Ovary (tissue), 9 donors: ENCODE results near the gene NPAT. TPM values are rescaled to one million over a fixed set of nuclear protein-coding genes. Genes with fewer than 3 reads are reported as not detected.

Experiments
- DNase-seq, 5 donors: peaks; one replicate each; pipeline ENCODE4 v3.0.0-alpha.2; 2019 to 2020
- H3K27ac ChIP-seq, 2 donors: fragments of 200-600 bp; one replicate each; pipeline versions ENCODE4 v1.5.1 to v1.8.0; 2019 to 2022
- H3K27me3 ChIP-seq: fragments of 200-600 bp; one replicate; pipeline ENCODE4 v1.8.0; 2022
- H3K36me3 ChIP-seq: fragments of 200-600 bp; sonication (generic); one replicate; pipeline ENCODE4 v1.5.1; 2019
- H3K4me1 ChIP-seq: one replicate; pipeline ENCODE4 v1.8.1; 2013; ENCODE audit warnings: mild to moderate bottlenecking, moderate library complexity; ENCODE audit not compliant: insufficient read depth
- H3K4me3 ChIP-seq: fragments of 200-600 bp; sonication (generic); one replicate; pipeline ENCODE4 v1.5.1; 2017
- H3K9me3 ChIP-seq, 2 donors: fragments of 200-600 bp in 1 of 2; sonication (generic) in 1 of 2; one replicate each; pipeline versions ENCODE4 v1.5.1 to v1.8.1; 2013 to 2019; ENCODE audit warnings: mild to moderate bottlenecking in 1 of 2, moderate library complexity in 1 of 2
- CTCF ChIP-seq, 3 donors: fragments of 450-650 bp in 2 of 3; fragments of 200-600 bp in 1 of 3; IDR thresholded peaks; one replicate each; pipeline versions ENCODE4 v1.5.1 to v1.8.0; 2016 to 2022; ENCODE audit warnings: antibody characterized with exemption in 3 of 3, mild to moderate bottlenecking in 1 of 3
- EP300 ChIP-seq: sonication (generic); formaldehyde crosslinking; IDR thresholded peaks from one replicate; pipeline ENCODE4 v1.6.1; 2017; ENCODE audit warnings: antibody characterized with exemption
- POLR2A ChIP-seq: fragments of 450-650 bp; IDR thresholded peaks from one replicate; pipeline ENCODE4 v1.6.1; 2017; ENCODE audit warnings: antibody characterized with exemption, mild to moderate bottlenecking, moderate library complexity
- WGBS, 3 donors: extraction: QIAGEN DNeasy Blood & Tissue Kit in 1 of 3; methylation state at CpG; one replicate each; pipeline versions ENCODE4 v1.1.5 to v1.1.7; 2013 to 2017; 5-methylcytosine and 5-hydroxymethylcytosine counted together
- intact Hi-C, 4 donors: fragments of 100-400 bp; cut with DNase I; formaldehyde crosslinking; loops; one replicate each; pipeline versions ENCODE4 v1.11.0 to v1.15.1; 2022 to 2023
- polyA plus RNA-seq, 2 donors: library from polyadenylated mRNA; stranded (reverse); fragments of 200-250 nt in 1 of 2; fragments of 350-450 nt in 1 of 2; fragmentation: Illumina TruSeq in 1 of 2; extraction: RNeasy Lipid Tissue Mini Kit (QIAGEN cat#74804) in 1 of 2; gene quantifications; one replicate each; pipeline ENCODE4 v1.2.3, GENCODE V29; 2013 to 2014
- small RNA-seq: library from RNA; depleted of rRNA; stranded (forward); fragments of <200 nt; gene quantifications from one replicate; pipeline ENCODE3, GENCODE V24; 2016
- total RNA-seq, 7 donors: library from RNA; depleted of rRNA in 2 of 7; stranded (reverse); fragments of >200 nt in 2 of 7; fragmentation: NEBNext Ultra II Directional in 3 of 7; extraction: Animal tissue kit (Norgen Biotek cat#: 25700) in 3 of 7; gene quantifications; one replicate each; pipeline versions ENCODE4 v1.1.0 to v1.2.4, GENCODE V29; 2016 to 2023
- donor health status: DM: no; HTN: no; CAD: no; lungs with moderate emphysema.
- donor health status: DM: no; HTN: no; CAD: no.
- donor health status: Bipolar disorder and iron deficiency.
- donor health status: DM: yes; HTN: yes; CAD: no.
- donor health status: DM: no; HTN: no; CAD: no.
- donor health status: DM: yes; HTN: yes; CAD: no.

Gene NPAT
- total and polyA plus RNA-seq, 9 donors = 6.2 to 23.3 (median 16.5) TPM

- Histone ChIP-seq H3K27me3 (no peaks in the 10 kb centered on the region), H3K4me3 (no peak overlapping the region), H3K36me3 (no peaks in the 10 kb centered on the region), H3K4me1 (peaks cover 2% of the 10 kb centered on the region), H3K27ac (no peak overlapping the region), H3K9me3 (no peaks in the 10 kb centered on the region)
- WGBS, 3 donors = 92 to 98% (median 95%) methylated on average over 2 of the region's 2 CpGs
- TF ChIP-seq CTCF (IDR thresholded peaks at IDR 0.05) = no peak
- no peak for TF ChIP-seq EP300
- no peak for TF ChIP-seq POLR2A
- intact Hi-C loops = loop anchor here in 1 of 4 donors (10.0 kb wide), 1 partner anchor 553 kb away; the partner anchor contains the start of gene DDX10
- DNase-seq = no peak
These were observed 110.4 kb downstream of the NPAT start for GRCh38 chr11:108112057-108112456.

- 86 to 91% (median 88%) methylated on average over 4 of the region's 4 CpGs for WGBS, 3 donors
- Histone ChIP-seq H3K4me3 (no peak overlapping the region), H3K4me1 (peaks cover under 1% of the 10 kb centered on the region), H3K9me3 (no peaks in the 10 kb centered on the region), H3K27ac (no peak overlapping the region), H3K36me3 (no peaks in the 10 kb centered on the region), H3K27me3 (no peaks in the 10 kb centered on the region)
- no peak for TF ChIP-seq EP300
- TF ChIP-seq CTCF (IDR thresholded peaks at IDR 0.05) = no peak
- no peak for TF ChIP-seq POLR2A
- intact Hi-C loops = loop anchor here in 1 of 4 donors (10.0 kb wide), 1 partner anchor 554 kb away; the partner anchor contains the start of gene DDX10
- DNase-seq = no peak
These were observed 111.3 kb downstream of the NPAT start for GRCh38 chr11:108111126-108111525.

Small RNA genes lying within 50 kb of the gene (small RNA-seq; reads per million reads assigned to genes)
- not detected for gene RF00019

Other genes starting within 250 kb of the NPAT start
- 10 to 100 TPM; 18.4 to 34.4 (median 31.7) TPM for gene CUL5, start 213.7 kb downstream of the NPAT start, total RNA-seq
- gene CUL5, start 213.7 kb downstream of the NPAT start, polyA plus RNA-seq = 10 to 100 TPM in 1 of 2 donors, 1 to 10 TPM in 1; 8.3 to 12.6 TPM
- gene ACAT1, start 101.1 kb downstream of the NPAT start, total RNA-seq = 10 to 100 TPM; 50.0 to 84.4 (median 74.6) TPM
- 100 to 1,000 TPM in 1 of 2 donors, 10 to 100 TPM in 1; 71.1 to 111 TPM for gene ACAT1, start 101.1 kb downstream of the NPAT start, polyA plus RNA-seq
- gene ATM, start 429 bp upstream of the NPAT start, total RNA-seq = 100 to 1,000 TPM in 1 of 7 donors, 10 to 100 TPM in 6; 55.1 to 104 (median 82.7) TPM
- 10 to 100 TPM; 29.2 to 34.5 TPM for gene ATM, start 429 bp upstream of the NPAT start, polyA plus RNA-seq
- gene C11orf65, start 244.9 kb upstream of the NPAT start, total RNA-seq = 1 to 10 TPM in 3 of 7 donors, under 1 TPM in 4; 0.62 to 1.2 (median 0.83) TPM
- under 1 TPM; 0.35 to 0.77 TPM for gene C11orf65, start 244.9 kb upstream of the NPAT start, polyA plus RNA-seq